ENCODE results near the gene KCNQ1OT1.

KCNQ1OT1 gene

DNA sequence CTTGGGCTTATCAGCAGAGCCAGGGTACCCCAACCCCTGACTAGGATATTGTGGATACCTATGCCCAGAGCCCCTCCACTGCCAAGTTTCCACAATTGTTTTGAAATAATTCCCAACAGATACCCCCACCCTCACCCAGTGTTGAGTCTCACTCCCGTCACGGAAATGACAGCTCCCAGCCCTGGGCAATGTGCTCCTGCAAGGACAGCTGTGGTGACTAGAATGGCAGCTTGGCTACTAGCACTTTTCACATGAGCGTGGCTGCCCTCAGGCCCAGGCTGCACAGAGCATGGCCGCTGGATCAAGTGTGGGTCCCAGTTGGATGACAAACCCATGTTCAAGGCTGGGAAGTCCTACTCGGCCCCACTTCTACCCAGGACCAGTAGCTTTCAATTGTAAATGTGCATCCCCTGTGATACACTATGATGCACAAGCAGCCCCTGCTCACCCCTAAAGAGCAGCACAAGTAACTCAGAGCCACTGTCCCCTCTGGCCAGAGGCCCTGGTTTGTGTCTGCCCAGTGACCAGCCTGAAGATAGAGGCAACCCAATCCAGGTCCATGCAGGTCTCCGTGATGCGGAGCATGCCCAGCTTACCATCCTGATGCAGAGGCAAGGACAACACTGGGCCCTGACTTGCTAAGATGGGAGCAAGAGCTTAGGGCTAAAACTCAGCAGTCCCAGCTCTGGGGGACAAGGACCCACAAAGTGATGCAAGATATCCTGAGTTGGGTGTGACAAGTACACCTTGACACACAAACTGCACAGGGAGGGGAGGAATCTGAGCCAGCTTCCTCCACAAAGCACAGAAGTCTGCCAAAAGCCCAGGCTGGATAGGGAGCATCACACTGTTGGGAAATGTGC is 13.2 kb downstream of the KCNQ1OT1 start:
- DNase-seq (ENCODE audit: low read depth in 2 of 2) = no peak

GRCh38 chr11:2685566-2686359 is 14.0 kb downstream of the KCNQ1OT1 start:
- no peak for DNase-seq (ENCODE audit: low read depth in 2 of 2)

GRCh38 chr11:2685051-2685450 is 14.7 kb downstream of the KCNQ1OT1 start:
- DNase-seq (ENCODE audit: low read depth in 2 of 2) = no peak

DNA sequence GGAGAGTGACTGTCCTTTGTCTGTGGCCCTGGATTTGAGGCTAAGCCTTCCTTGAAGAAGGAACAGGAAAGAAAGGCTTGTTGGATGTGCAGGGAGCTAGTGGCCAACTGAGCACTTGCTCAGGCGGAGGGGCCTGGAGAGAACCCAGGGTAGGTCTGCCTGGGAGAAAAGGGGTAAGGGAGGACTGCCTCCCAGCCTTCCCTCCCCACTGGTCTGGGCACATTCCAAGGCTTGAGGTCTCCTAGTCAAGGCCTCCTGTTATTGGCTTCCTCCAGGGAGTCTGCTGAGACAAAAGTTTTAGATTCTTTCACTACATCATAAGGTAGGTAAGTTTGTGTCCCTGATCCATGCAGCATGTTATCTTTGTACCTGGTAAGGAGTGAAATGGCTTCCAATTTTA is 15.2 kb downstream of the KCNQ1OT1 start:
- no peak for DNase-seq (ENCODE audit: low read depth in 2 of 2)

DNA sequence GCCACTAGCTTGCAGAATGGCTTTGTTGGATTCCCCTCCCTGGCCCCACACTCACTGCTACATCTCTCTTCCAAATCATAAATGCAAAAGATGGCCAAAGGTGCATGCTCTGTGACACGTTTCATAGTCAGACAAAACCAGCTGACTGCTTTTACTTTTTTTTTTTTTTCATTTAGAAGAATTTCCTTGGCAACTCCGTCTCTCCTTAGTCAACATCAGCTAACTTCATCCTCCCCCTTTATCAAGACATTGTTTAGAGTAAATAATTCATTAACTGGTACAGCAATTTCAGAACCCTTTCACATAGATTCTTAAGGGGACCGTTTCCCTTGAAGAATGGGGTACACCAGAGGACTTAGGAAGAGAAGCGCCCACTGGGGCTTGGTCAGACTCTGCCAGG is 16.0 kb downstream of the KCNQ1OT1 start:
- no peak for DNase-seq (ENCODE audit: low read depth in 2 of 2)

DNA sequence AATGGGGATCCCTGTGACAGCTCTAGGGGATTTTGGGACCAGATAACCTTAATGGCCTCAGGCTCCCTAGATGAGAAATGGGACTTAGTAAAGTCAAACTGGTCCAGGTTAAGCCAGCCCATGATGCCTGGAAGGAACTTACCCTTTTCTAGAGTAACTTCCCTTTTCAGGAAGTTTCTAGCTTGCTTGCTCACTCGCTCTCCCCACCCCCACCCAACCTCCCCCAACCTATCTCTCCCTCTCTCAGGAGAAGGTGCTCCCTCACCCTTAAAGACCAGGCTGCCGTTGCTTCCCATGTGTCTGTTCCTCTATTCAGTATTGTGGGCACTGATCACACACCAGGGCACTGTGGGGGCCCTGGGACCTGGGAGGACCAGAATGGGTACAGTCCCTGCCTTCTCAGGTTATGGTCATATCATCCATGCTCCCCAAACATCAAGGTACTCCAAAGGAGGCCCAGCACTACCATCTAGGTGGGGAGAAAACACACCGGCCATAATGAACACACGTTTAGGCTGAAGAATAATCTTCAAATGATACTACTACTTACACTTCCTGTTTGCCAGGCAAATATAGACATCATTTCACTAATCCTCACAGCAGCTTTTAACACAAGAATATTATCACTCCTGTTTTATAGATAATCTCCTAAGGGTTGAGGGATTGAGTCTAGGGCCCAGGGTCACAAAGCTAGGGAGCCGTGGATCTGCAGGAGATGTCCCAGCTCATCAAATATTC is 18.2 kb downstream of the KCNQ1OT1 start:
- DNase-seq (ENCODE audit: low read depth in 2 of 2) = no peak

- no peak for DNase-seq (ENCODE audit: low read depth in 2 of 2)
Observed at GRCh38 chr11:2679011-2679676, 20.6 kb downstream of the KCNQ1OT1 start.

GRCh38 chr11:2678396-2678795 is 21.4 kb downstream of the KCNQ1OT1 start:
- DNase-seq (ENCODE audit: low read depth in 2 of 2) = no peak

GRCh38 chr11:2677127-2677526 is 22.7 kb downstream of the KCNQ1OT1 start:
- DNase-seq (ENCODE audit: low read depth in 2 of 2) = no peak

DNA sequence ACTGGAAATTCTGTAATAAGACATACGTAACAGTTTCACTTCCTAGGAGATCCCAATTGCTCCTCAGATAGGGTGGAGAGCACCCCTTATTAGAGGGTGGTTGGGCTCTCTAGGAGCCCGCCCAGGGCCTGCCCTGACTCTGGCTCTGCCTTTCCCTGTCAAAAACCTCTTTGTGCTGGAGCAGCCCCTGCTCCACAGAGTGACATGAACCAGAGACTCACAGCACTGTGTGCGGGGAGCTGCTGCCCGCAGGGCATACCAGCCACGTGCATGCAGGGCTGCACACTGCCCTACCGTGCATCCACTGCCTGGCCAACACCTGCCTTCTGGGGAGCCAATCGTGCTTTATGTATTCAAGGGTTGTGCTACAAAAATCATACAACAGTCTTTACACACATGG is 24.3 kb downstream of the KCNQ1OT1 start:
- no peak for DNase-seq (ENCODE audit: low read depth in 2 of 2)

GRCh38 chr11:2674658-2675131 is 25.1 kb downstream of the KCNQ1OT1 start:
- DNase-seq (ENCODE audit: low read depth in 2 of 2) = no peak

GRCh38 chr11:2673871-2674471 is 25.8 kb downstream of the KCNQ1OT1 start:
- no peak for DNase-seq (ENCODE audit: low read depth in 2 of 2)

- DNase-seq (ENCODE audit: low read depth in 2 of 2) = no peak
Observed at GRCh38 chr11:2673250-2673610, 26.6 kb downstream of the KCNQ1OT1 start.

GRCh38 chr11:2672553-2673249 is 27.1 kb downstream of the KCNQ1OT1 start:
- DNase-seq (ENCODE audit: low read depth in 2 of 2) = no peak

DNA sequence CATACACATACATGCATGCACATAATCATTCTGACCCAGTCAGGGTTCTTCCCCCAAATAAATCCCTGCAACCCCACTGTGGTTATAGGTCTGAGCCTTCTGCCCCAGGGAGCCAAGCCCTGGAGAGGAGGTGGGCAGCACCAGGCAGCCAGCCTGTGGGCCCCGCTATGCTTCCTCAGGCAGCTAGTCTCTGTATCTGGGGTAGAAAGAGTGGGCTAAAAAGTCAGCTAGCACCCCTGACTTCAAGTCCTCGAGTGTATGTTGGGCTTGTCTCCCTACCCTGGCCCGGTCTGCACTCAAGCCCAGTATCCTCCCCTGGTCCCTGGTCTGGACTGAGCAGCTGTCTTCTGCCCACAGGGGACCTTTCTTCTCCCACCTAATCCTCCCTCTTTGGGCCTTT is 28.0 kb downstream of the KCNQ1OT1 start:
- DNase-seq (ENCODE audit: low read depth in 2 of 2) = no peak

GRCh38 chr11:2670541-2671100 is 29.2 kb downstream of the KCNQ1OT1 start:
- no peak for DNase-seq (ENCODE audit: low read depth in 2 of 2)

GRCh38 chr11:2669634-2670469 is 29.9 kb downstream of the KCNQ1OT1 start:
- no peak for DNase-seq (ENCODE audit: low read depth in 2 of 2)

DNA sequence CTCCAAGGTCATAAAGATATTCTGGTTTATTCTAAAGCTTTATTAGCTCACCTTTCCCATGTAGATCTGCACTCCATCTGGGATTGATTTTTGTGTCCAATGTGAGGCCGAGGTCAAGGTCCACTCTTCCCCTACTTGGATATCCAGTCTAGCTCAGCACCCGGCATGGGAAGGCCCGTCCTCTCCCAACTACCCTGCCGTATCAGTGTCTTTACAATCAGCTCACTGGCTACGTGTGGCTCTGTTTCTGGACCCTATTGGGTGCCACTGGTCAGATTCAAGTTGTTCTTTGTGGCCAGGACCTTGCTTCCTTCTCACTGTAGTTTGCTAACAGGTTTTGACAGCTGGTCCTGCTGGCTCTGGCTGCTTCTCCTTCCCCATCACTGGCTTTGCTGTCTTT is 30.9 kb downstream of the KCNQ1OT1 start:
- no peak for DNase-seq (ENCODE audit: low read depth in 2 of 2)

DNA sequence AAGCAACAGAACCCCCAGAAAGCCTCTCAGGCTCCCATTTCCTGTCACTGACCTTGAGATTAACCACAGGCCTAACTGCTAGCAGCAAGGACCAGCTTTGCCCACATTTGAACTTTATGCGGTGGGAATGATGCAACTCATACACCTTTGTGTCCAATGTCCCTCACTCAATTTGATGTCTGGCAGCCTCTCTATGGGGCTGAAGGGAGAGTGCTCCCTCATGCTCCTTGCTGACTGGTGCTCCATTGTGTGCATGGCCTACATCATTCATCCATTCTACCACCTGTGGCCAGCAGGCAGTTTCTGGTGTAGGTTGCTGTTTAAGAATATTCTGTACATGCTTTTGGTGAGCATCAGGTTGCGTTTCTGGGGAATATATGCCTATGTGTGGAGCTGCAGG is 31.9 kb downstream of the KCNQ1OT1 start:
- no peak for DNase-seq (ENCODE audit: low read depth in 2 of 2)

Data from stimulated activated CD4-positive, alpha-beta T cell treated with anti-CD3 and anti-CD28 coated beads, Interleukin-4, amount 100 ng/mL, for 48 hours (primary cell).